Endothelial cell of umbilical vein (primary cell): ENCODE data around the gene NFIC. TPM values are rescaled to one million over a fixed set of nuclear protein-coding genes. Genes with fewer than 3 reads are reported as not detected.

Source experiments
- BruUV-seq: library from RNA; stranded (reverse); fragments of 400-500 nt; replicated peaks from 2 replicates; lab custom pipeline; 2021; lab: Mats Ljungman, UMichigan
- CTCF ChIA-PET: fragments of 300-600, 350-600 bp; sonication (Branson Sonifier 250); formaldehyde crosslinking; loops from one replicate; lab custom pipeline; 2021; ENCODE audit warnings: antibody characterized with exemption, inconsistent platforms; lab: Charles Lee
- POLR2A ChIA-PET: fragments of 300-600, 350-600 bp; sonication (Branson Sonifier 250); formaldehyde crosslinking; loops from one replicate; lab custom pipeline; 2021; ENCODE audit warnings: antibody characterized with exemption, inconsistent platforms; lab: Charles Lee
- DNase-seq: peaks from one replicate; pipeline ENCODE4 v3.0.0-alpha.2; 2011; ENCODE audit warnings: low read depth, low spot score
- FAIRE-seq: peaks from 2 replicates; lab custom pipeline; 2011; peaks lifted over from hg19 to GRCh38; lab: Jason Lieb, UNC
- H2AFZ ChIP-seq: 2 replicates; pipeline ENCODE4 v1.6.0; 2012; ENCODE audit warnings: low read depth, low read length, control low read depth, inconsistent platforms
- H3K27ac ChIP-seq: 2 replicates; pipeline ENCODE4 v1.5.1; 2011; ENCODE audit warnings: low read depth, mild to moderate bottlenecking, control low read depth, low read length, moderate library complexity; ENCODE audit not compliant: insufficient read depth
- H3K27me3 ChIP-seq, 2 experiments: 2 replicates each; pipeline versions ENCODE4 v1.6.0 to v1.6.1; 2011; ENCODE audit warnings: low read length in 2 of 2, mixed read lengths in 1 of 2; ENCODE audit not compliant: control insufficient read depth in 2 of 2, insufficient read depth in 2 of 2
- H3K36me3 ChIP-seq, 2 experiments: 2 replicates in 1 of 2; 3 replicates in 1 of 2; pipeline ENCODE4 v1.5.1; 2011; ENCODE audit warnings: low read length in 2 of 2, mild to moderate bottlenecking in 1 of 2, moderate library complexity in 1 of 2; ENCODE audit not compliant: control insufficient read depth in 2 of 2, insufficient read depth in 2 of 2; ENCODE audit errors: extremely low read depth in 1 of 2
- H3K4me1 ChIP-seq: 3 replicates; pipeline ENCODE4 v1.5.1; 2011; ENCODE audit warnings: mild to moderate bottlenecking, low read length; ENCODE audit not compliant: control insufficient read depth, insufficient read depth; ENCODE audit errors: extremely low read depth
- H3K4me2 ChIP-seq: 2 replicates; pipeline ENCODE4 v1.6.1; 2011; ENCODE audit warnings: low read length, control low read depth, mixed read lengths; ENCODE audit not compliant: insufficient read depth
- H3K4me3 ChIP-seq, 3 experiments: fragments of 200-600 bp in 1 of 3; sonication (generic), shearing (Covaris generic) in 1 of 3; replicated peaks in 1 of 3; 2 replicates each; pipeline ENCODE4 v1.5.1; 2011 to 2016; ENCODE audit warnings: control low read depth in 3 of 3, low read length in 3 of 3, mild to moderate bottlenecking in 2 of 3, inconsistent platforms in 1 of 3, low read depth in 1 of 3, moderate library complexity in 1 of 3; ENCODE audit not compliant: insufficient read depth in 1 of 3
- H3K79me2 ChIP-seq: 2 replicates; pipeline ENCODE4 v1.6.0; 2012; ENCODE audit warnings: low read length, inconsistent platforms; ENCODE audit not compliant: control insufficient read depth, insufficient read depth
- H3K9ac ChIP-seq: replicated peaks from 2 replicates; pipeline ENCODE3; 2011; ENCODE audit warnings: low read length, control low read depth; ENCODE audit not compliant: insufficient read depth; ENCODE audit errors: extremely low read depth
- H3K9me1 ChIP-seq: replicated peaks from 3 replicates; pipeline ENCODE4 v1.6.0; 2011; ENCODE audit warnings: mild to moderate bottlenecking, low read length; ENCODE audit not compliant: control insufficient read depth, insufficient read depth; ENCODE audit errors: extremely low read depth
- H3K9me3 ChIP-seq: replicated peaks from 2 replicates; pipeline ENCODE4 v1.5.1; 2012; ENCODE audit warnings: low read length, inconsistent platforms; ENCODE audit not compliant: control insufficient read depth, insufficient read depth
- H4K20me1 ChIP-seq: replicated peaks from 2 replicates; pipeline ENCODE3; 2011; ENCODE audit warnings: mild to moderate bottlenecking, low read length; ENCODE audit not compliant: control insufficient read depth, insufficient read depth; ENCODE audit errors: extremely low read depth
- EZH2 ChIP-seq: IDR thresholded peaks from 2 replicates; pipeline ENCODE4 v1.6.1; 2012; ENCODE audit warnings: borderline replicate concordance, low read depth, mild to moderate bottlenecking, moderate library complexity, low read length, inconsistent platforms; ENCODE audit not compliant: severe bottlenecking
- FOS ChIP-seq: IDR thresholded peaks from 2 replicates; pipeline ENCODE4 v1.6.1; 2011; ENCODE audit warnings: mild to moderate bottlenecking, low read length, moderate library complexity, borderline replicate concordance; ENCODE audit not compliant: insufficient read depth
- GATA2 ChIP-seq: IDR thresholded peaks from 2 replicates; pipeline ENCODE4 v1.7.0; 2011; ENCODE audit warnings: low read depth, mild to moderate bottlenecking, moderate library complexity, mixed read lengths, low read length; ENCODE audit not compliant: insufficient read length, insufficient read depth
- JUN ChIP-seq: IDR thresholded peaks from 2 replicates; pipeline ENCODE4 v1.6.1; 2011; ENCODE audit warnings: borderline replicate concordance, low read depth; ENCODE audit not compliant: insufficient read length, insufficient read depth
- MAX ChIP-seq: IDR thresholded peaks from 2 replicates; pipeline ENCODE4 v1.6.1; 2011; ENCODE audit not compliant: insufficient read depth, insufficient read length
- MYC ChIP-seq: IDR thresholded peaks from one replicate; pipeline ENCODE4 v1.6.1; 2011; ENCODE audit warnings: mild to moderate bottlenecking, low read depth, low read length
- POLR2A ChIP-seq: IDR thresholded peaks from 2 replicates; pipeline ENCODE4 v1.6.1; 2012; ENCODE audit warnings: low read depth, mild to moderate bottlenecking, control low read depth, low read length
- POLR2AphosphoS5 ChIP-seq: IDR thresholded peaks from 2 replicates; pipeline ENCODE4 v1.6.1; 2012; ENCODE audit warnings: low read depth, mild to moderate bottlenecking, control low read depth, low read length, moderate library complexity; ENCODE audit not compliant: insufficient read depth
- dilution Hi-C: fragments of 300-500 bp; cut with MboI; formaldehyde crosslinking; loops from one replicate; pipeline ENCODE4 v1.15.0; 2019; ENCODE audit warnings: low sequenced_read_pairs; ENCODE audit not compliant: extremely low pct_ligation_motif_present
- intact Hi-C: fragments of 100-400 bp; cut with micrococcal nuclease; formaldehyde crosslinking; loops from one replicate; pipeline ENCODE4 v1.10.0; 2022
- polyA plus RNA-seq, 4 experiments: library from polyadenylated mRNA; depleted of rRNA in 3 of 4; stranded (reverse) in 3 of 4; unstranded in 1 of 4; fragments of >200 nt; gene quantifications; 2 replicates each; pipeline versions ENCODE4 v1.2.1 to v1.2.3, GENCODE V29; 2011 to 2012; ENCODE audit warnings: missing spikeins in 1 of 4
- total RNA-seq: library from RNA; stranded (reverse); gene quantifications from 2 replicates; pipeline ENCODE4 v1.2.3, GENCODE V29; 2021
- TF ChIP-seq, protein P1 (sequence below), 2 donors: IDR thresholded peaks; 1 replicate in 1 of 2; 2 replicates in 1 of 2; pipeline ENCODE4 v1.5.1; 2011; ENCODE audit warnings: low read length in 2 of 2, mild to moderate bottlenecking in 2 of 2, moderate library complexity in 2 of 2, control low read depth in 1 of 2, inconsistent platforms in 1 of 2, low read depth in 1 of 2; ENCODE audit not compliant: insufficient read depth in 1 of 2; ENCODE audit errors: extremely low read depth in 1 of 2

The NFIC gene
- total and polyA plus RNA-seq, 2 donors (not counting 3 experiments of a cell fraction or from before 2014, with no cell fraction given) = 11.4 to 133 TPM

DNA sequence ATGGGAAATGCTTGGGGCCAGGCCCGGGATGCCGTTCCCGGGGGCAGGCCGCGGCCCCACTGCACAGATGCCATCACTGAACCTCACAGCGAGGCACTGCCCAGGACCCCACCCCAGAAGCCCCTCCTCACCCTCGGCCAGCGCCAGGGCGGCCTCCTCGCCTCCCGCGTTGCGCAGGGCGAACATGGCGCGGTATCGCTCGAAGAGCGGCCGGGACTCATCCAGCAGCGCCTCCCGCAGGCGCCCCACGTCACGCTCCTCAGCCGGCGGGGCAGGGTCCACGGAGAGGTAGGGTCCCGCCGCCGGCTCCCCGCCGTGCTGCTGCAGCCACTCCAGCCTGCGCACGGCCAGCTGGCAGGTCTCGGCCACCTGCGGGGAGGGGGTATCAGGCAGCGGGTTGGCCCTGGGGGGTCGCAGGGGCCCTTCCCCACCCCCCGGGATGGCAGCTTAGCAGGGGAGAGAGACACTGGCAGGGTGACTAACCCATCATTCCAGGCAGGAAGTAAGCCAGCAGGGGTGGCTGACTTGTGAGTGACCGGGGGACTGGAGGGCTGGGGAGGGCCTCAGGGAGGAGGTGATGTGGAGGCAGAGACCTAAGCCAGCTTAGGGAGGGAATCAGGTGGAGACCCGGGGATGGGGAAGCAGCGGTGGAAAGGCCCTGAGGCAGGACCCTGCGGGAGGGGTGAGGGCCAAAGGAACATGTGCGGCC, 125.9 kb downstream of the NFIC start:
- intact Hi-C loops (no loop called here), dilution Hi-C loops (no loop called here)
- no TSS peak for BruUV-seq
- no peak overlapping the region for H3K27ac ChIP-seq
- H3K9me3 ChIP-seq = no peaks in the 10 kb centered on the region
- no peaks in the 10 kb centered on the region for H3K27me3 ChIP-seq
- DNase-seq (no peak), FAIRE-seq (no peak)
- no peaks in the 10 kb centered on the region for H3K9me1 ChIP-seq
- H3K4me1 ChIP-seq = no peaks in the 10 kb centered on the region
- H3K79me2 ChIP-seq = peaks cover 2% of the 10 kb centered on the region
- no peak for TF ChIP-seq EZH2
- TF ChIP-seq MAX = no peak
- TF ChIP-seq POLR2AphosphoS5 = no peak
- TF ChIP-seq GATA2 = no peak
- no peak for TF ChIP-seq FOS
- TF ChIP-seq MYC = no peak
- TF ChIP-seq, protein P1, sequence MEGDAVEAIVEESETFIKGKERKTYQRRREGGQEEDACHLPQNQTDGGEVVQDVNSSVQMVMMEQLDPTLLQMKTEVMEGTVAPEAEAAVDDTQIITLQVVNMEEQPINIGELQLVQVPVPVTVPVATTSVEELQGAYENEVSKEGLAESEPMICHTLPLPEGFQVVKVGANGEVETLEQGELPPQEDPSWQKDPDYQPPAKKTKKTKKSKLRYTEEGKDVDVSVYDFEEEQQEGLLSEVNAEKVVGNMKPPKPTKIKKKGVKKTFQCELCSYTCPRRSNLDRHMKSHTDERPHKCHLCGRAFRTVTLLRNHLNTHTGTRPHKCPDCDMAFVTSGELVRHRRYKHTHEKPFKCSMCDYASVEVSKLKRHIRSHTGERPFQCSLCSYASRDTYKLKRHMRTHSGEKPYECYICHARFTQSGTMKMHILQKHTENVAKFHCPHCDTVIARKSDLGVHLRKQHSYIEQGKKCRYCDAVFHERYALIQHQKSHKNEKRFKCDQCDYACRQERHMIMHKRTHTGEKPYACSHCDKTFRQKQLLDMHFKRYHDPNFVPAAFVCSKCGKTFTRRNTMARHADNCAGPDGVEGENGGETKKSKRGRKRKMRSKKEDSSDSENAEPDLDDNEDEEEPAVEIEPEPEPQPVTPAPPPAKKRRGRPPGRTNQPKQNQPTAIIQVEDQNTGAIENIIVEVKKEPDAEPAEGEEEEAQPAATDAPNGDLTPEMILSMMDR (IDR thresholded peaks at IDR 0.05; ENCODE audit: extremely low read depth in 1 of 2, insufficient read depth in 1 of 2, low read depth in 1 of 2, low read length in 2 of 2) = no peak
- TF ChIP-seq POLR2A = no peak
- TF ChIP-seq JUN = no peak
- ChIA-PET POLR2A (no interaction called here), CTCF (interaction anchor here (1.1 to 3.3 kb wide), 2 partner anchors 8 to 10 kb away, joined by 3 to 20 read pairs; partner anchors contain the start of gene SMIM44)
- no peaks in the 10 kb centered on the region for H4K20me1 ChIP-seq
- H3K9ac ChIP-seq = no peak overlapping the region
- no peak overlapping the region for H3K4me3 ChIP-seq
- H3K36me3 ChIP-seq = peaks cover 0 to 18% of the 10 kb centered on the region in 2 experiments
- H3K4me2 ChIP-seq = no peak overlapping the region
- H2AFZ ChIP-seq = no peak overlapping the region
